Measurements from ENCODE around the gene TXLNA. TPM values are rescaled to one million over a fixed set of nuclear protein-coding genes. Genes with fewer than 3 reads are reported as not detected.
A peak's percentile ranks its signal among the peaks of the same experiment; 100 is the strongest.

The TXLNA gene
- total RNA-seq, 4 donors from 2014 or later = 16.5 to 37.3 (median 25.7) TPM

- H3K27me3 ChIP-seq = no peaks in the 10 kb centered on the region
- intact Hi-C loops (cut with DNase I; ENCODE audit: low total_unique reads) = no loop called here
- TF ChIP-seq CTCF (IDR thresholded peaks at IDR 0.05) (no peak), POLR2A (IDR thresholded peaks at IDR 0.05) (no peak), EP300 (IDR thresholded peaks at IDR 0.05; ENCODE audit: low read depth) (no peak), POLR2AphosphoS5 (IDR thresholded peaks at IDR 0.05) (no peak)
- in situ Hi-C loops (cut with MboI; ENCODE audit: low pct_ligation_motif_present in 1 of 4, low pct_unique_long_range_greater_than_20kb in 1 of 4, low sequenced_read_pairs in 3 of 4) = no loop called here
- no peak for DNase-seq
- H3K9me3 ChIP-seq = no peaks in the 10 kb centered on the region
- H3K36me3 ChIP-seq = peaks cover 0 to 48% (median 23%) of the 10 kb centered on the region in 4 donors
- no peaks in the 10 kb centered on the region for H3K4me1 ChIP-seq
- whole genome bisulfite sequencing, 2 donors (ENCODE audit: low coverage in 1 of 2) = 81% methylated on average over 5 of the region's 5 CpGs; no CpG with 5 or more reads in 1 of the 2 donors
- H3K4me3 ChIP-seq = no peak overlapping the region
- H3K27ac ChIP-seq = no peak overlapping the region
Observed at GRCh38 chr1:32231843-32232432, 52.5 kb downstream of the TXLNA start.

GRCh38 chr1:32232558-32233304, 53.3 kb downstream of the TXLNA start:
- Histone ChIP-seq H3K4me3 (no peak overlapping the region), H3K9me3 (no peaks in the 10 kb centered on the region), H3K36me3 (peaks cover 0 to 43% (median 22%) of the 10 kb centered on the region in 4 donors), H3K27ac (no peak overlapping the region), H3K27me3 (no peaks in the 10 kb centered on the region), H3K4me1 (no peaks in the 10 kb centered on the region)
- DNase-seq = no peak
- in situ Hi-C loops (cut with MboI; ENCODE audit: low pct_ligation_motif_present in 1 of 4, low pct_unique_long_range_greater_than_20kb in 1 of 4, low sequenced_read_pairs in 3 of 4) (no loop called here), intact Hi-C loops (cut with DNase I; ENCODE audit: low total_unique reads) (no loop called here)
- TF ChIP-seq POLR2AphosphoS5 (IDR thresholded peaks at IDR 0.05) (no peak), CTCF (IDR thresholded peaks at IDR 0.05) (no peak), POLR2A (IDR thresholded peaks at IDR 0.05) (no peak), EP300 (IDR thresholded peaks at IDR 0.05; ENCODE audit: low read depth) (no peak)
- 88 to 89% methylated on average over 7 to 8 of the region's 8 CpGs for WGBS, 2 donors (ENCODE audit: low coverage in 1 of 2)

- no peak for DNase-seq
- Histone ChIP-seq H3K27ac (no peak overlapping the region), H3K9me3 (no peaks in the 10 kb centered on the region), H3K4me3 (no peak overlapping the region), H3K27me3 (no peaks in the 10 kb centered on the region), H3K4me1 (peaks cover 0 to 2% (median 1%) of the 10 kb centered on the region in 4 donors), H3K36me3 (peaks cover 0 to 24% (median 12%) of the 10 kb centered on the region in 4 donors)
- no peak for TF ChIP-seq EP300 (IDR thresholded peaks at IDR 0.05; ENCODE audit: low read depth)
- TF ChIP-seq POLR2AphosphoS5 (IDR thresholded peaks at IDR 0.05) = no peak
- TF ChIP-seq POLR2A (IDR thresholded peaks at IDR 0.05) = no peak
- no peak for TF ChIP-seq CTCF (IDR thresholded peaks at IDR 0.05)
- 75 to 100% methylated on average over 2 to 7 of the region's 7 CpGs for WGBS, 2 donors (ENCODE audit: low coverage in 1 of 2)
- in situ Hi-C loops (cut with MboI; ENCODE audit: low pct_ligation_motif_present in 1 of 4, low pct_unique_long_range_greater_than_20kb in 1 of 4, low sequenced_read_pairs in 3 of 4) (no loop called here), intact Hi-C loops (cut with DNase I; ENCODE audit: low total_unique reads) (no loop called here)
Observed at GRCh38 chr1:32234792-32235191, 55.3 kb downstream of the TXLNA start.

DNA sequence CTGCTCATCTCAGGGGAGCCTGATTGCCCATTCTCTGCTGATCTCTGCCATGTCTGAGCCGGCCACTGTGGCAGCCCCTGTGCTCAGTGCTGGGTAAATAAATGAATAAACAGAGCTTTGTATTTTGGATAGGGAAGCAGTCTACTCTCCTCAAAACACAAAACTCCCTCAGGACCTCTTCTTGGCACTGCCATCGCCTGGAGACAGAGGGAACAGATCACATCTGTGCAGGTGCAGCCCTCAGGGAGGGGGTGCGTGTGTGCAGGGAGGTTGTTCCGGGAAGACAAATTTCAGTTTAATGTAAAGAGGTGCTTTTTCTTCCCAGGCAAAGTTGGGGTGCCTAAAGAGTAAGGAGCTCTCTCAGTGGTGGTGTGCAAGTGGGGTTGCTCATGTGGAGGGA, 59.9 kb downstream of the TXLNA start:
- intact Hi-C loops (cut with DNase I; ENCODE audit: low total_unique reads) (no loop called here), in situ Hi-C loops (cut with MboI; ENCODE audit: low pct_ligation_motif_present in 1 of 4, low pct_unique_long_range_greater_than_20kb in 1 of 4, low sequenced_read_pairs in 3 of 4) (no loop called here)
- H3K9me3 ChIP-seq = no peaks in the 10 kb centered on the region
- H3K4me1 ChIP-seq = peaks cover 4 to 26% (median 15%) of the 10 kb centered on the region in 4 donors
- TF ChIP-seq CTCF (IDR thresholded peaks at IDR 0.05) = no peak
- TF ChIP-seq POLR2A (IDR thresholded peaks at IDR 0.05) = no peak
- no peak for TF ChIP-seq EP300 (IDR thresholded peaks at IDR 0.05; ENCODE audit: low read depth)
- no peak for TF ChIP-seq POLR2AphosphoS5 (IDR thresholded peaks at IDR 0.05)
- no peaks in the 10 kb centered on the region for H3K27me3 ChIP-seq
- H3K4me3 ChIP-seq = peak overlapping the region in 1 of 4 donors; percentile 60
- peak; percentile 27 for DNase-seq
- no peaks in the 10 kb centered on the region for H3K36me3 ChIP-seq
- H3K27ac ChIP-seq = peak overlapping the region; percentile 80 to 94 (median 86)
- WGBS, 2 donors (ENCODE audit: low coverage in 1 of 2) = 33 to 42% methylated on average over 4 of the region's 4 CpGs
